GM23248 (cell line): Measurements from ENCODE around the gene GGT5. TPM values are rescaled to one million over a fixed set of nuclear protein-coding genes. Genes with fewer than 3 reads are reported as not detected.

ENCODE experiments used
- DNase-seq: peaks from one replicate; pipeline ENCODE4 v3.0.0-alpha.2; 2015
- H2AFZ ChIP-seq: fragments of 200-600 bp; sonication (generic); 2 replicates; pipeline ENCODE4 v1.6.1; 2016; ENCODE audit warnings: antibody characterized with exemption
- H3F3A ChIP-seq: fragments of 200-600 bp; sonication (generic); 2 replicates; pipeline ENCODE4 v1.6.1; 2016; ENCODE audit warnings: mild to moderate bottlenecking, antibody characterized with exemption, mixed run types; ENCODE audit not compliant: insufficient read depth
- H3K27ac ChIP-seq: fragments of 200-600 bp; sonication (generic); 2 replicates; pipeline ENCODE4 v1.5.1; 2016; ENCODE audit warnings: mild to moderate bottlenecking
- H3K27me3 ChIP-seq: fragments of 200-600 bp; sonication (generic); replicated peaks from 2 replicates; pipeline ENCODE4 v1.6.1; 2016; ENCODE audit warnings: mild to moderate bottlenecking; ENCODE audit not compliant: insufficient read depth
- H3K36me3 ChIP-seq: fragments of 200-600 bp; sonication (generic); 2 replicates; pipeline ENCODE4 v1.6.1; 2016; ENCODE audit warnings: low read depth, mild to moderate bottlenecking
- H3K4me1 ChIP-seq: fragments of 200-600 bp; sonication (generic); 2 replicates; pipeline ENCODE4 v1.6.1; 2016; ENCODE audit warnings: mild to moderate bottlenecking; ENCODE audit not compliant: insufficient read depth
- H3K4me2 ChIP-seq: fragments of 200-600 bp; sonication (generic); one replicate; pipeline ENCODE4 v1.6.1; 2016; ENCODE audit warnings: mild to moderate bottlenecking; ENCODE audit not compliant: unreplicated experiment
- H3K4me3 ChIP-seq: fragments of 200-600 bp; sonication (generic); 2 replicates; pipeline ENCODE4 v1.5.1; 2016; ENCODE audit warnings: mild to moderate bottlenecking
- H3K79me2 ChIP-seq: fragments of 200-600 bp; sonication (generic); 2 replicates; pipeline ENCODE4 v1.6.1; 2016; ENCODE audit warnings: mild to moderate bottlenecking; ENCODE audit not compliant: insufficient read depth
- H3K9ac ChIP-seq: fragments of 200-600 bp; sonication (generic); 2 replicates; pipeline ENCODE4 v1.6.1; 2016; ENCODE audit warnings: mild to moderate bottlenecking
- H3K9me2 ChIP-seq: fragments of 200-600 bp; sonication (generic); 2 replicates; pipeline ENCODE4 v1.6.1; 2016; ENCODE audit warnings: mixed run types, mild to moderate bottlenecking, moderate library complexity; ENCODE audit not compliant: insufficient read depth
- H3K9me3 ChIP-seq: fragments of 200-600 bp; sonication (generic); one replicate; pipeline ENCODE4 v1.6.1; 2017; ENCODE audit warnings: low read depth
- H4K20me1 ChIP-seq: fragments of 200-600 bp; sonication (generic); 2 replicates; pipeline ENCODE4 v1.6.0; 2016; ENCODE audit not compliant: insufficient read depth
- EZH2 ChIP-seq: fragments of 200-600 bp; sonication (generic); IDR thresholded peaks from 2 replicates; pipeline ENCODE4 v1.6.1; 2018; ENCODE audit warnings: antibody characterized with exemption, mild to moderate bottlenecking; ENCODE audit not compliant: insufficient read depth, poor library complexity, severe bottlenecking
- EZH2phosphoT487 ChIP-seq: fragments of 200-600 bp; sonication (generic); IDR thresholded peaks from 2 replicates; pipeline ENCODE4 v1.6.1; 2018; ENCODE audit warnings: antibody characterized with exemption, moderate library complexity, mild to moderate bottlenecking, low read depth; ENCODE audit not compliant: insufficient read depth
- WGBS, 2 experiments: methylation state at CpG; one replicate each; pipeline ENCODE4 v1.1.6; 2015 to 2017; ENCODE audit warnings: low lambda C conversion rate in 2 of 2, low coverage in 1 of 2; ENCODE audit errors: missing lambda C conversion rate in 2 of 2; 5-methylcytosine and 5-hydroxymethylcytosine counted together
- in situ Hi-C: fragments of 300-500 bp; cut with MboI; formaldehyde crosslinking; loops from 2 replicates; pipeline ENCODE4 v1.15.0; 2020
- polyA plus RNA-seq: library from polyadenylated mRNA; unstranded; fragments of >200 nt; fragmentation: Nextera tagmentation; extraction: Ambion mirVana; gene quantifications from 2 replicates; pipeline ENCODE4 v1.2.1, GENCODE V29; 2016
- total RNA-seq: library from RNA; depleted of rRNA; stranded (reverse); fragments of >200 nt; shearing (Covaris generic); gene quantifications from 2 replicates; pipeline ENCODE4 v1.2.3, GENCODE V29; 2014

Gene GGT5
- total and polyA plus RNA-seq, 2 experiments from 2014 or later = 1.3 to 5.1 TPM

DNA sequence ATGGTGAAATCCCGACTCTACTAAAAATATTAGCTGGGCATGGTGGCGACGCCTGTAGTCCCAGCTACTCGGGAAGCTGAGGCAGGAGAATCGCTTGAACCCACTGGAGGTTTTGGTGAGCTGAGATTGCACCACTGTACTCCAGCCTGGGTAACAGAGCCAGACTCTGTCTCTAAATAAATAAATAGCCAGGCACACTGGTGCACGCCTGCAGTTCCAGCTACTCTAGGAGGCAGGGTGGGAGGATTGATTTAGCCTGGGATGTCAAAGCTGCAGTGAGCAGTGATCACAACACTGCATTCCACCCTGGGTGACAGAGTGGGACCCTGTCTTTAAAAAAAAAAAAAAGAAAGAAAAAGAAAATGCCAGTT lies 46.2 kb downstream of the GGT5 start:
- Histone ChIP-seq H3K27ac (no peak overlapping the region), H3K4me3 (no peak overlapping the region), H3K9me2 (no peaks in the 10 kb centered on the region), H3K36me3 (no peaks in the 10 kb centered on the region), H3K4me2 (no peak overlapping the region), H4K20me1 (no peaks in the 10 kb centered on the region), H2AFZ (no peak overlapping the region), H3K27me3 (no peaks in the 10 kb centered on the region), H3K4me1 (peaks cover 15% of the 10 kb centered on the region), H3K9me3 (no peaks in the 10 kb centered on the region), H3K79me2 (no peaks in the 10 kb centered on the region), H3K9ac (no peak overlapping the region), H3F3A (peaks cover 18% of the 10 kb centered on the region)
- DNase-seq = no peak
- 98% methylated on average over 6 of the region's 6 CpGs for WGBS, 2 experiments
- in situ Hi-C loops = loop anchor here (10.0 kb wide), 1 partner anchor 46 kb away; the partner anchor contains the start of gene GGT5
- TF ChIP-seq EZH2phosphoT487 = no peak
- TF ChIP-seq EZH2 = no peak

DNA sequence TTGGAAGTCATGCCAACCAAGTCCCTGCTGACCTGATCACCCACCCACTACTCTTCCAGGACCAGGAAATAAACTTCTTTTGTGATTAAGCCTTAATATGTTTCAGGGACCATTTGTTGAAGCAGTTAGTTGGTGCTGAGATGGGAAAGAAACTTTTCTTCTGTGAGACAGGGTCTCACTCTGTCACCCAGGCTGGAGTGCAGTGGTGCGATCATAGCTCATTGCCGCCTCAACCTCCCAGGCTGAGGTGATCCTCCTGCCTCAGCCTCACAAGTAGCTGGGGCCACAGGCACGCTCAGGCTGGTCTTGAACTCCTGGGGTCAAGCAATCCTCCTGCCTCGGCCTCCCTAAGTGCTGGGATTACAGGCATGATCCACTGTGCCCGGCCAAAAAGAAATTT lies 53.0 kb downstream of the GGT5 start:
- no peaks in the 10 kb centered on the region for H3K9me2 ChIP-seq
- H3K27me3 ChIP-seq = no peaks in the 10 kb centered on the region
- in situ Hi-C loops = loop anchor here (10.0 kb wide), 1 partner anchor 53 kb away; the partner anchor contains the start of gene GGT5
- H3K4me2 ChIP-seq = no peak overlapping the region
- no peaks in the 10 kb centered on the region for H3K36me3 ChIP-seq
- no peaks in the 10 kb centered on the region for H3K9me3 ChIP-seq
- TF ChIP-seq EZH2phosphoT487 (no peak), EZH2 (no peak)
- no peaks in the 10 kb centered on the region for H3F3A ChIP-seq
- H3K4me1 ChIP-seq = 0 out of 2 replicates have a peak, but pooled peaks cover 3% of the 10 kb centered on the region
- no peak overlapping the region for H3K4me3 ChIP-seq
- no peaks in the 10 kb centered on the region for H3K79me2 ChIP-seq
- DNase-seq = no peak
- WGBS, 2 experiments = 94 to 96% methylated on average over 4 to 5 of the region's 5 CpGs
- no peak overlapping the region for H3K27ac ChIP-seq
- H3K9ac ChIP-seq = no peak overlapping the region
- H2AFZ ChIP-seq = no peak overlapping the region
- H4K20me1 ChIP-seq = no peaks in the 10 kb centered on the region

DNA sequence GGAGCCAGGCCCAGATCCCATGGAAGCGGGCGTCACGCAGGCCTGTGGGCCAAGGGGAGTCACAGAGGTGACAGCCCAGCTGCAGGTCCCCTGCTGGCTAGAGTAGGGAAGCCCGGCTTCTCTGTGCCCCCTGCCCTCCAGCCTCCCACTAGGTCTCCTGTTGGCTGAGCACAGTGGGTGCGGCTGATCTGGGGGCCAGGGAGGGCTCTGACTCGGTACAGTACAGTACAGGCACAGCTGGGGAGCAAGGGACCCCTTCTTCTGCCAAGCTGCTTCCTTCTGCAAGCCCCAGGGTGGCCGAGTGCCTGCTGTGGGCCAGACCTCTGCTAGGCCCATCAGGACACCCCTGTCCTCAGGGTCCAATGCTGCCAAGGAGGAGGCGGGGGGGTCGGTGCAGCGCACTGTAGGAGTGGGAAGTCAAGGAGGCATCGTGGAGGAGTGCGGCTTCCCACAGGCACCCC lies 53.5 kb downstream of the GGT5 start:
- Histone ChIP-seq H3K4me2 (no peak overlapping the region), H3K4me3 (no peak overlapping the region), H4K20me1 (no peaks in the 10 kb centered on the region), H3K27ac (no peak overlapping the region), H3K79me2 (no peaks in the 10 kb centered on the region), H3K9me2 (no peaks in the 10 kb centered on the region), H3K9me3 (no peaks in the 10 kb centered on the region), H3K36me3 (no peaks in the 10 kb centered on the region), H3K27me3 (no peaks in the 10 kb centered on the region), H3K9ac (no peak overlapping the region), H2AFZ (no peak overlapping the region), H3K4me1 (0 out of 2 replicates have a peak, but pooled peaks cover 3% of the 10 kb centered on the region), H3F3A (no peaks in the 10 kb centered on the region)
- 93 to 97% methylated on average over 12 of the region's 12 CpGs for WGBS, 2 experiments
- in situ Hi-C loops = loop anchor here (10.0 kb wide), 1 partner anchor 53 kb away; the partner anchor contains the start of gene GGT5
- DNase-seq = no peak
- TF ChIP-seq EZH2phosphoT487 = no peak
- TF ChIP-seq EZH2 = no peak

DNA sequence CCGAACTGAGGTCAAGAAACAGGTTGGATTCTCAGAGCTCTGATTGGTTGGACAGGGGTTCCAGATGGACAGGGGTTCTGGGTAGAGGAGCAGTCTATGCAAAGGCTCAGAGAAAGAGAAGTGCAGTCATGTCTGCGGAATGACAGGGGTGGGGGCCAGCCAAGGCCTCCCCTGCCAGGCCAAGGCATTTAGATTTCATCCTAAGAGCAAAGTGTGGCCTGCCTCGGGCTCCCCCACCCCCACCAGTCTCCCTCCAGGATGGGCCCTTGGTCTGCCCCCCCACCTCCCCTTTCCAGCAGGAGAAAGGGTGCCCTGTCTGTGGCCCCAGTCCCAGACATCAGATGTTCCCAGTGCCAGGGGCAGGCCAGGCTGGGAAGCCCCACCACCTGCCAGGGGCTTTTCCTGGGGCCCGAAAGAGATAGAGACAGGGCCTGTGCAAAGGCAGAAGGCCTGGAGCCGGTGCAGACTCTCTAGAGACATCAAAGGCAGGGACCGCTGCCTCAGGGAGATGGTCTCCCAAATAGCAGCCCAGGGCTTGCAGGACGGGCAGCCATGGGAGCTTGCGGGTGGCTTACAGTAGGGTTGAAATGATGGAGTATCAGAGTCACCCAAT lies 54.2 kb downstream of the GGT5 start:
- Histone ChIP-seq H3K4me1 (0 out of 2 replicates have a peak, but pooled peaks cover 3% of the 10 kb centered on the region), H3K36me3 (no peaks in the 10 kb centered on the region), H3K79me2 (no peaks in the 10 kb centered on the region), H3K9me2 (no peaks in the 10 kb centered on the region), H3K27ac (no peak overlapping the region), H3F3A (no peaks in the 10 kb centered on the region), H3K4me3 (no peak overlapping the region), H3K27me3 (no peaks in the 10 kb centered on the region), H3K4me2 (no peak overlapping the region), H4K20me1 (no peaks in the 10 kb centered on the region), H3K9ac (no peak overlapping the region), H2AFZ (no peak overlapping the region), H3K9me3 (no peaks in the 10 kb centered on the region)
- 91 to 94% methylated on average over 7 to 8 of the region's 8 CpGs for WGBS, 2 experiments
- in situ Hi-C loops = loop anchor here (10.0 kb wide), 1 partner anchor 54 kb away; the partner anchor contains the start of gene GGT5
- TF ChIP-seq EZH2 = no peak
- TF ChIP-seq EZH2phosphoT487 = no peak
- no peak for DNase-seq
